Caco-2 (cell line): ENCODE results near the gene FRMD7. TPM values are rescaled to one million over a fixed set of nuclear protein-coding genes. Genes with fewer than 3 reads are reported as not detected.

ENCODE experiments used
- BruUV-seq: library from RNA; stranded (reverse); fragments of 400-500 nt; replicated peaks from 2 replicates; lab custom pipeline; 2021; lab: Mats Ljungman, UMichigan
- CTCF ChIA-PET: fragments of 300-600 bp; sonication (Branson Sonifier 250); formaldehyde crosslinking; loops from one replicate; lab custom pipeline; 2022; ENCODE audit warnings: antibody characterized with exemption; lab: Charles Lee
- POLR2A ChIA-PET: fragments of 300-600 bp; sonication (Branson Sonifier 250); formaldehyde crosslinking; loops from one replicate; lab custom pipeline; 2022; ENCODE audit warnings: antibody characterized with exemption; lab: Charles Lee
- DNase-seq, 2 experiments: peaks; one replicate each; pipeline versions ENCODE4 v3.0.0 to v3.0.0-alpha.2; 2020 to 2022
- H3K27me3 ChIP-seq: replicated peaks from 2 replicates; pipeline ENCODE4 v1.6.0; 2011; ENCODE audit warnings: low read length; ENCODE audit not compliant: control insufficient read depth, insufficient read depth
- H3K36me3 ChIP-seq: 2 replicates; pipeline ENCODE4 v1.5.1; 2011; ENCODE audit warnings: low read length; ENCODE audit not compliant: control insufficient read depth, insufficient read depth
- H3K4me1 ChIP-seq: fragments of 250-450 bp; sonication (Bioruptor Pico); 2 replicates; pipeline ENCODE4 v1.5.1; 2020; ENCODE audit warnings: mild to moderate bottlenecking
- H3K4me3 ChIP-seq: 2 replicates; pipeline ENCODE4 v1.5.1; 2011; ENCODE audit warnings: low read depth, mild to moderate bottlenecking, control low read depth, low read length
- H3K9me3 ChIP-seq: fragments of 250-450 bp; sonication (Bioruptor Pico); 2 replicates; pipeline ENCODE4 v1.5.1; 2020; ENCODE audit warnings: mild to moderate bottlenecking, moderate library complexity
- H3K27ac Mint-ChIP-seq: one replicate; pipeline ENCODE4 v1.8.0; 2022; ENCODE audit warnings: mixed read lengths; ENCODE audit not compliant: unreplicated experiment
- H3K27me3 Mint-ChIP-seq: one replicate; pipeline ENCODE4 v1.8.0; 2022; ENCODE audit warnings: mixed read lengths; ENCODE audit not compliant: insufficient read depth, unreplicated experiment
- H3K36me3 Mint-ChIP-seq: one replicate; pipeline ENCODE4 v1.8.0; 2022; ENCODE audit warnings: mild to moderate bottlenecking, mixed read lengths; ENCODE audit not compliant: insufficient read depth, unreplicated experiment
- H3K4me1 Mint-ChIP-seq: one replicate; pipeline ENCODE4 v1.8.0; 2022; ENCODE audit warnings: low read depth, mixed read lengths; ENCODE audit not compliant: unreplicated experiment
- H3K4me3 Mint-ChIP-seq: one replicate; pipeline ENCODE4 v1.8.0; 2022; ENCODE audit warnings: mild to moderate bottlenecking, moderate library complexity, mixed read lengths; ENCODE audit not compliant: unreplicated experiment
- H3K9me3 Mint-ChIP-seq: one replicate; pipeline ENCODE4 v1.8.0; 2022; ENCODE audit warnings: mixed read lengths; ENCODE audit not compliant: unreplicated experiment
- CTCF ChIP-seq, 2 experiments: fragments of 200-600 bp in 1 of 2; IDR thresholded peaks; 1 replicate in 1 of 2; 2 replicates in 1 of 2; pipeline versions ENCODE4 v1.5.1 to v1.8.0; 2011 to 2022; ENCODE audit warnings: antibody characterized with exemption in 1 of 2, control low read depth in 1 of 2, inconsistent platforms in 1 of 2, low read depth in 1 of 2, low read length in 1 of 2, mild to moderate bottlenecking in 1 of 2, moderate library complexity in 1 of 2; ENCODE audit not compliant: insufficient read depth in 1 of 2, severe bottlenecking in 1 of 2, unreplicated experiment in 1 of 2
- intact Hi-C: fragments of 100-400 bp; cut with micrococcal nuclease; formaldehyde crosslinking; loops from one replicate; pipeline ENCODE4 v1.10.0; 2022; ENCODE audit not compliant: unreplicated experiment
- total RNA-seq: library from RNA; stranded (reverse); gene quantifications from 2 replicates; pipeline ENCODE4 v1.2.3, GENCODE V29; 2022

FRMD7 gene
- total RNA-seq, 1 experiment from 2014 or later = not detected

GRCh38 chrX:132046533-132046932, 81.3 kb downstream of the FRMD7 start:
- no peak overlapping the region for H3K27ac Mint-ChIP-seq
- no peaks in the 10 kb centered on the region for H3K36me3 Mint-ChIP-seq
- intact Hi-C loops = no loop called here
- no TSS peak for BruUV-seq
- Histone ChIP-seq H3K9me3 (no peaks in the 10 kb centered on the region), H3K36me3 (no peaks in the 10 kb centered on the region), H3K27me3 (no peaks in the 10 kb centered on the region), H3K4me3 (no peak overlapping the region), H3K4me1 (no peaks in the 10 kb centered on the region)
- ChIA-PET POLR2A (no interaction called here), CTCF (no interaction called here)
- DNase-seq = no peak
- no peaks in the 10 kb centered on the region for H3K4me1 Mint-ChIP-seq
- TF ChIP-seq CTCF (IDR thresholded peaks at IDR 0.05; ENCODE audit: insufficient read depth in 1 of 2, low read depth in 1 of 2, low read length in 1 of 2, severe bottlenecking in 1 of 2, unreplicated experiment in 1 of 2) = no peak
- H3K9me3 Mint-ChIP-seq = no peaks in the 10 kb centered on the region
- H3K27me3 Mint-ChIP-seq = no peaks in the 10 kb centered on the region
- no peak overlapping the region for H3K4me3 Mint-ChIP-seq

- intact Hi-C loops = no loop called here
- no peaks in the 10 kb centered on the region for H3K4me1 ChIP-seq
- no peak for TF ChIP-seq CTCF (IDR thresholded peaks at IDR 0.05; ENCODE audit: insufficient read depth in 1 of 2, low read depth in 1 of 2, low read length in 1 of 2, severe bottlenecking in 1 of 2, unreplicated experiment in 1 of 2)
- POLR2A ChIA-PET = no interaction called here
- no peaks in the 10 kb centered on the region for H3K27me3 ChIP-seq
- no peak overlapping the region for H3K4me3 Mint-ChIP-seq
- no peaks in the 10 kb centered on the region for H3K9me3 Mint-ChIP-seq
- no peak overlapping the region for H3K4me3 ChIP-seq
- no peaks in the 10 kb centered on the region for H3K27me3 Mint-ChIP-seq
- no peaks in the 10 kb centered on the region for H3K36me3 ChIP-seq
- H3K4me1 Mint-ChIP-seq = peaks cover 7% of the 10 kb centered on the region
- H3K27ac Mint-ChIP-seq = no peak overlapping the region
- H3K36me3 Mint-ChIP-seq = no peaks in the 10 kb centered on the region
- CTCF ChIA-PET = no interaction called here
- no TSS peak for BruUV-seq
- no peak for DNase-seq
- no peaks in the 10 kb centered on the region for H3K9me3 ChIP-seq
These were observed 82.4 kb downstream of the FRMD7 start for GRCh38 chrX:132045456-132045855.

GRCh38 chrX:132044953-132045352, 82.9 kb downstream of the FRMD7 start:
- Mint-ChIP-seq H3K27ac (no peak overlapping the region), H3K36me3 (no peaks in the 10 kb centered on the region), H3K4me1 (peaks cover 7% of the 10 kb centered on the region), H3K9me3 (no peaks in the 10 kb centered on the region), H3K4me3 (no peak overlapping the region), H3K27me3 (no peaks in the 10 kb centered on the region)
- ChIA-PET POLR2A (no interaction called here), CTCF (no interaction called here)
- Histone ChIP-seq H3K36me3 (no peaks in the 10 kb centered on the region), H3K4me3 (no peak overlapping the region), H3K9me3 (no peaks in the 10 kb centered on the region), H3K27me3 (no peaks in the 10 kb centered on the region), H3K4me1 (no peaks in the 10 kb centered on the region)
- TF ChIP-seq CTCF (IDR thresholded peaks at IDR 0.05; ENCODE audit: insufficient read depth in 1 of 2, low read depth in 1 of 2, low read length in 1 of 2, severe bottlenecking in 1 of 2, unreplicated experiment in 1 of 2) = no peak
- intact Hi-C loops = no loop called here
- no TSS peak for BruUV-seq
- no peak for DNase-seq
